HG03575 (cell line): ENCODE measurements around the gene EHHADH.

Experiments
- ATAC-seq: cut with Tn5 transposase; IDR thresholded peaks from one replicate; pipeline ENCODE4 v1.9.1; 2021; ENCODE audit not compliant: unreplicated experiment, insufficient number of reproducible peaks, low FRiP score; ENCODE audit errors: extremely low read depth

The EHHADH gene

GRCh38 chr3:185253645-185254410 is at the start of gene EHHADH:
EHHADH (minus strand) TSS chr3:185254049; CDS start chr3:185254022, 27 bp downstream.
- ATAC-seq, result no peak

DNA sequence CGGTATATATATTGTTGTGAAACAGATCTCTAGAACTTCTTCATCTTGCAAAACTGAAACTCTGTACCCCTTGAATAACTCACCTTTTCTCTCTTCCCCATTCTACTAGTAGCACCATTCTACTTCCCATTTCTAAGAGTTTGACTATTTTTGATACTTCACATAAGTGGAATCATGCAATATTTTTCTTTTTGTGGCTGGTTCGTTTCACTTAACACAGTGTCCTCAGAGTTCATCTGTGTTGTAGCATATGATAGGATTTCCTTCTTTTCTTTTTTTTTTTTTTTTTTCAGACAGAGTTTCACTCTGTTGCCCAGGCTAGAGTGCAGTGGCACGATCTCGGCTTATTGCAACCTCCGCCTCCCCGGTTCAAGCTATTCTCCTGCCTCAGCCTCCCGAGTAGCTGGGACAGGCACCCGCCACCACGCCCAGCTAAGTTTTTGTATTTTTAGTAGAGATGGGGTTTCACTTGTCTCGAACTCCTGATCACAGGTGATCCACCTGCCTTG is 46.1 kb upstream of the EHHADH start:
- peak; percentile 57 for ATAC-seq

- ATAC-seq, result no peak
These were observed 44.0 kb upstream of the EHHADH start for GRCh38 chr3:185297867-185298266.

DNA sequence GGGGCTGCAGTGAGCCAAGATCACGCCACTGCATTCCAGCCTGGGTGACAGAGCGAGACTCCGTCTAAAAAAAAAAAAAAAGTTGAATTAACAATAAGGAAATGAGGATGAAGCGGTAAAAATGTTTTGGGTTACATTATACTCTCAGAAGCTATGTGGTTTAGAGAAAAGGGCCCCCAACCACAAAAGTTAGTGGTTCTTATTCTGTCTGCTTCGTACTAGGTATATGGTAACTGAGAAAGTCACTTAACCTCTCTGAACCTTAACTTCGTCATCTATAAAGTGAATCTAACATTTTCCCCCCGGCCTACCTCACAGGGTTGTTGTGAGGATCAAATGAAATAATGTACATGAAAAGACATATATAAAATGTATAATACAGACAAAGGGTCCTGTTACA is 38.4 kb upstream of the EHHADH start:
- ATAC-seq, result no peak

GRCh38 chr3:185290266-185290665 is 36.4 kb upstream of the EHHADH start:
- ATAC-seq, result no peak

DNA sequence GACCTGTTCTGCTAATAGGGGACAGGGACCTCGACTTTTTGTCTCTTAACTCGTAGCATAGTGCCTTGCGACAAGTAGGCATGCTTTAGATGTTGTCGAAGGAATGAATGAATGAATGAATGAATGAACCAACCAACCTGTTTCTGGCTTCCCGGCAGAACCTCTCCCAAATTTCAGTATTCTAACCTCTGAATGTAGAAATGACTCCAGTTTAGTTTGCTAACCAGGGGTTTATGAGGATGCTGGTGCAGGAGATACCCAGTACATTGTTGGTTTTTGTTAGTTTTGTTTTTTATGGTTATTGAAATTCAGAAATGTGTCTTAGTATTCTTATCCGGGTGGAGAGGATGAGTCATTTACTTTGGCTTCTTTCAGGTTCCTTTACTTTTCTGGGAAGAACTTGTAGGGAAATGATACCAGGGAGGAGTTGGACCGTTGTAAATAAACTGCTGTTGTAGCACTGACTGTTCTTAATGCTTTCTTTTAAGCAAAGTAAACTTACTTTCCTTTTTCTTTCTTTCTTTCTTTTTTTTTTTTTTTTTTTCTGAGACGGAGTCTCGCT is 29.6 kb upstream of the EHHADH start:
- no peak for ATAC-seq

DNA sequence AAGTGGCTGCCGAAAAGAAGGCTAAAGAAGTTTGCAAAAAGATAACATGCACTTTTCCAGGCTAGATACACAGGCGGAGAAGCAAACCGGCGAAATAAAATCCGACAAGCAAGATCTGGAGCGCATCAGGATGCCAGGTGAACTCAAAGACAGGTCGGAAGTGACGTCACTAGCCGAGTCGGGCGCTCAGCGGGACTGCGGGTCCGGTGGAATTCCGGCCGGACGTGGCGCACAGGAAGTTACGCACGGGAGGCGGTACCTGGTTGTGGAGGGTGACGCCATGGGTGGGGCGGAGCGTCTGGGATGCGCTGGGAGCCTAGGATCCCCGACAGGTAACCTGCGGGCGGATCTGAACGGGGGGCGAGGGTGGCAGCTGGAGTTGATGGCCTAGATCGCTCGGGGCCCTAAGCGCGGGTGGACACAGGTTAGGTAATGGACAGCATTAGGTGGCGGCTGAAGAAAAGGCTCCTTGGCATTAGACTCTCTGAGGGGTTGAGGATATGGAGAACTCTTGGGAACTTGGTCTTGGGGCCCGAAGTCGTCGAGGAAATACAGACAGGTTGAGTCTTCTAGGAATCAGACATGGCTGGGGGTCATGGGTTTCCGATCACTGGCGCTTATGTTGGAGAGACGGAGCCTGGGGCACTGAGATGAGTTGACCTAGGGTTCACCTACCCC is 29.0 kb upstream of the EHHADH start:
- peak; percentile 75 for ATAC-seq

GRCh38 chr3:185280572-185281365 is 26.9 kb upstream of the EHHADH start:
- no peak for ATAC-seq

GRCh38 chr3:185279587-185280138 is 25.8 kb upstream of the EHHADH start:
- ATAC-seq, result no peak

DNA sequence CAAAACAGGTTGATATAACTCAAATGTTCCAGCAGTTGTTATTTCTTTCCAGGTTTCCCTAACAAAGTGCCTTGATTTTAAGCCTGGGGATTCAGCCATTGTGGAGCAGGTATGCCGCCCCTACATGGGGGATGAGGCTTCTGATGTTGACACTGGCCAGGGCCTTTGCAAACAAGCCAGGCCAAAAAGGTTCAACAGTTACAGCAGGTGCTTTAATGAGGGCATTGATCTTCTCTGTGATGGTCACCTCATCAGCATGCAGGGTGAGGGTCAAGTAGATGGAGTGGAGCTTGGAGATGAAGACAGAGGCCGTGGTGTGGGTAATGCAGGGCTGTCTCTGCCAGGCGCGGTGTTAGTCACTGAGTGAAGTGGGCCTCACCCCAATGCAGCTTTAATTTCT is 22.6 kb upstream of the EHHADH start:
- ATAC-seq, result no peak

- ATAC-seq, result no peak
These were observed 18.2 kb upstream of the EHHADH start for GRCh38 chr3:185272033-185272432.

DNA sequence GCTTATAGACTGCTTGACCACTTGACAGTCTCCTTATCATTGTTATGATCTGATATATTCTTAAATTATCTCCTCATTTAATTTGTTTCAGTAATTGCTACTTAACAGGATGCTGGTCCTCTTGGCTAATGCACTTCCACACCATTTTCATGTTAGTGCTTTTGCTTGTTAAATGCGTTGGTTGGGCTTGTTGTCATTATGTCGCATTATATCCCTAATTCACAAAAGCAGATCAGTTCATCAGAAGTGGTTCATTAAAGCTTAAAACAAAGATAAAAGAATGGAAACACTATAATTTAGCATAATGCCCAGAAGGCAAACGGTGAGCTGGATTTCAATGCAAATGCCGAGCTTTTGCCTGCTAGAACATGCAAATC is 17.1 kb upstream of the EHHADH start:
- ATAC-seq, result no peak

- ATAC-seq, result no peak
These were observed 16.6 kb upstream of the EHHADH start for GRCh38 chr3:185270262-185270955.

- ATAC-seq, result no peak
These were observed 14.5 kb upstream of the EHHADH start for GRCh38 chr3:185268194-185268962.

GRCh38 chr3:185267193-185267592 is 13.3 kb upstream of the EHHADH start:
- no peak for ATAC-seq

DNA sequence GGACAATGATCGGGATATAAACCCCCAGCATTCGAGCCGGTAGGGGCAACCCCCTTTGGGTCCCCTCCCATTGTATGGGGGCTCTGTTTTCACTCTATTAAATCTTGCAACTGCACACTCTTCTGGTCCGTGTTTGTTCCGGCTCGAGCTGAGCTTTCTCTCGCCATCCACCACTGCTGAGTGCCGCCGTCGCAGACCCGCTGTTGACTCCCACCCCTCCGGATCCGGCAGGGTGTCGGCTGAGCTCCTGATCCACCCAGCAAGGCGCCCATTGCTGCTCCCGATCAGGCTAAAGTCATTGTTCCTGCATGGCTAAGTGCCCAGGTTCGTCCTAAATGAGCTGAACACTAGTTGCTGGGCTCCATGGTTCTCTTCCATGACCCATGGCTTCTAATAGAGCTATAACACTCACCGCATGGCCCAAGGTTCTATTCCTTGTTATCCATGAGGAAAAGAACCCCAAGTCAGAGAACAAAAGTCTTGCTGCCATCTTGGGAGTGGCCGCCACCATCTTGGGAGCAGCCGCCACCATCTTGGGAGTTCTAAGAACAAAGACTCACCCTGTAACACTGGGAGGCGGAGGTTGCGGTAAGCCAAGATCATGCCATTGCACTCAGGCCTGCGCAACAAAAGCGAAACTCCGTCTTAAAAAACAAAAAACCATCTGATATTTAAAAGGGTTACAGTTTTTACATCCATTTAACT is 11.2 kb upstream of the EHHADH start:
- no peak for ATAC-seq

- ATAC-seq, result no peak
These were observed 9.6 kb upstream of the EHHADH start for GRCh38 chr3:185263423-185263822.
